Non-pigmented ciliary epithelial cell (primary cell): ENCODE data around the gene LTBP1.
A peak's percentile ranks its signal among the peaks of the same experiment; 100 is the strongest.

Experiments
- DNase-seq: peaks from one replicate; pipeline ENCODE4 v3.0.0-alpha.2; 2010; ENCODE audit warnings: low read depth

Gene LTBP1

GRCh38 chr2:33011941-33012340 lies 65.2 kb downstream of the LTBP1 start:
- DNase-seq, result no peak

- no peak for DNase-seq
Measured at GRCh38 chr2:33013684-33014110, 66.9 kb downstream of the LTBP1 start.

GRCh38 chr2:33014268-33014667 lies 67.5 kb downstream of the LTBP1 start:
- DNase-seq, result no peak

GRCh38 chr2:33015421-33016142 lies 68.8 kb downstream of the LTBP1 start:
- DNase-seq, result no peak

GRCh38 chr2:33018271-33018670 lies 71.5 kb downstream of the LTBP1 start:
- DNase-seq, result no peak

GRCh38 chr2:33019796-33020195 lies 73.0 kb downstream of the LTBP1 start:
- DNase-seq, result no peak

- DNase-seq, result no peak
Measured at GRCh38 chr2:33020883-33021282, 74.1 kb downstream of the LTBP1 start.

GRCh38 chr2:33021542-33022227 lies 74.9 kb downstream of the LTBP1 start:
- peak; percentile 84 for DNase-seq

- DNase-seq, result no peak
Measured at GRCh38 chr2:33022395-33022985, 75.7 kb downstream of the LTBP1 start.

- peak; percentile 89 for DNase-seq
Measured at GRCh38 chr2:33022989-33023727, 76.4 kb downstream of the LTBP1 start.

- DNase-seq, result no peak
Measured at GRCh38 chr2:33023728-33024500, 77.2 kb downstream of the LTBP1 start.

GRCh38 chr2:33024758-33025157 lies 78.0 kb downstream of the LTBP1 start:
- DNase-seq, result no peak

- DNase-seq, result no peak
Measured at GRCh38 chr2:33029459-33029858, 82.7 kb downstream of the LTBP1 start.

- no peak for DNase-seq
Measured at GRCh38 chr2:33029926-33030325, 83.2 kb downstream of the LTBP1 start.

GRCh38 chr2:33030326-33030725 lies 83.6 kb downstream of the LTBP1 start:
- no peak for DNase-seq

GRCh38 chr2:33032245-33032644 lies 85.5 kb downstream of the LTBP1 start:
- no peak for DNase-seq

- no peak for DNase-seq
Measured at GRCh38 chr2:33033606-33034081, 86.9 kb downstream of the LTBP1 start.

GRCh38 chr2:33034784-33035183 lies 88.0 kb downstream of the LTBP1 start:
- no peak for DNase-seq

- no peak for DNase-seq
Measured at GRCh38 chr2:33038230-33038629, 91.5 kb downstream of the LTBP1 start.

- DNase-seq, result no peak
Measured at GRCh38 chr2:33038799-33039198, 92.0 kb downstream of the LTBP1 start.

- DNase-seq, result no peak
Measured at GRCh38 chr2:33040541-33040940, 93.8 kb downstream of the LTBP1 start.

- no peak for DNase-seq
Measured at GRCh38 chr2:33042265-33042664, 95.5 kb downstream of the LTBP1 start.
